H1 (cell line): ENCODE measurements around the gene CRYBB1. TPM values are rescaled to one million over a fixed set of nuclear protein-coding genes. Genes with fewer than 3 reads are reported as not detected.

Experiments used
- ASH2L ChIP-seq: fragments of 200-600, 300-600 bp; sonication (generic); IDR thresholded peaks from one replicate; pipeline ENCODE4 v1.7.1; 2017; ENCODE audit warnings: low read length
- BACH1 ChIP-seq: IDR thresholded peaks from 2 replicates; pipeline ENCODE4 v1.6.1; 2012; ENCODE audit warnings: low read length, improper control_type of control experiment
- BCL11A ChIP-seq, 2 experiments: IDR thresholded peaks; one replicate each; pipeline ENCODE4 v1.6.1; 2011; ENCODE audit warnings: low read depth in 2 of 2, low read length in 2 of 2, mild to moderate bottlenecking in 2 of 2
- CBX5 ChIP-seq: fragments of 300-800, 300-1000 bp; sonication (generic); IDR thresholded peaks from 2 replicates; pipeline ENCODE4 v1.7.1; 2016; ENCODE audit warnings: antibody characterized with exemption, low read length, low read depth
- CEBPB ChIP-seq: IDR thresholded peaks from 2 replicates; pipeline ENCODE4 v1.6.1; 2012; ENCODE audit warnings: low read depth, low read length
- EP300 ChIP-seq, 2 experiments: IDR thresholded peaks; 1 replicate in 1 of 2; 2 replicates in 1 of 2; pipeline ENCODE4 v1.6.1; 2011 to 2012; ENCODE audit warnings: low read depth in 2 of 2, low read length in 2 of 2, mild to moderate bottlenecking in 2 of 2, borderline replicate concordance in 1 of 2, inconsistent platforms in 1 of 2, moderate library complexity in 1 of 2
- GABPA ChIP-seq: IDR thresholded peaks from 2 replicates; pipeline ENCODE4 v1.6.1; 2011; ENCODE audit warnings: mild to moderate bottlenecking, low read length, moderate library complexity, borderline replicate concordance; ENCODE audit not compliant: insufficient read depth
- KDM1A ChIP-seq: fragments of 200-600, 300-600 bp; sonication (generic); IDR thresholded peaks from 2 replicates; pipeline ENCODE4 v1.7.1; 2016; ENCODE audit warnings: mild to moderate bottlenecking, low read length, borderline replicate concordance
- KDM4A ChIP-seq: IDR thresholded peaks from one replicate; pipeline ENCODE4 v1.7.1; 2012; ENCODE audit warnings: low read depth, mild to moderate bottlenecking, moderate library complexity, low read length, inconsistent platforms; ENCODE audit not compliant: severe bottlenecking
- KDM5A ChIP-seq: fragments of 200-600 bp; IDR thresholded peaks from 2 replicates; pipeline ENCODE4 v1.7.1; 2012; ENCODE audit warnings: mild to moderate bottlenecking, low read length, inconsistent platforms, mixed read lengths
- RAD21 ChIP-seq, 2 experiments: IDR thresholded peaks in 1 of 2; conservative IDR thresholded peaks in 1 of 2; 2 replicates each; pipeline ENCODE4 v1.6.1; 2011; ENCODE audit warnings: low read depth in 2 of 2, low read length in 2 of 2, improper control_type of control experiment in 1 of 2, inconsistent platforms in 1 of 2, mild to moderate bottlenecking in 1 of 2, moderate library complexity in 1 of 2
- RXRA ChIP-seq: IDR thresholded peaks from 2 replicates; pipeline ENCODE4 v1.6.1; 2011; ENCODE audit warnings: low read depth, mild to moderate bottlenecking, low read length, moderate library complexity; ENCODE audit not compliant: insufficient read depth
- SAP30 ChIP-seq: fragments of 300-600 bp; sonication (generic); IDR thresholded peaks from 2 replicates; pipeline ENCODE4 v1.7.1; 2012; ENCODE audit warnings: low read length, moderate library complexity, mild to moderate bottlenecking, inconsistent platforms; ENCODE audit not compliant: insufficient read depth, insufficient replicate concordance
- SP1 ChIP-seq: IDR thresholded peaks from 2 replicates; pipeline ENCODE4 v1.6.1; 2011; ENCODE audit warnings: low read depth, low read length
- SRF ChIP-seq: IDR thresholded peaks from 2 replicates; pipeline ENCODE4 v1.6.1; 2011; ENCODE audit warnings: mild to moderate bottlenecking, low read depth, low read length, moderate library complexity
- TAF1 ChIP-seq: IDR thresholded peaks from 2 replicates; pipeline ENCODE4 v1.6.1; 2011; ENCODE audit warnings: mild to moderate bottlenecking, low read depth, low read length
- TBP ChIP-seq: IDR thresholded peaks from 2 replicates; pipeline ENCODE4 v1.6.1; 2011; ENCODE audit warnings: low read depth, low read length, improper control_type of control experiment
- TCF12 ChIP-seq: IDR thresholded peaks from 2 replicates; pipeline ENCODE4 v1.6.1; 2011; ENCODE audit warnings: low read depth, mild to moderate bottlenecking, low read length
- TEAD4 ChIP-seq: IDR thresholded peaks from 2 replicates; pipeline ENCODE4 v1.6.1; 2012; ENCODE audit warnings: low read depth, low read length, inconsistent platforms, mixed read lengths
- USF2 ChIP-seq: IDR thresholded peaks from 2 replicates; pipeline ENCODE4 v1.6.1; 2011; ENCODE audit warnings: low read length, improper control_type of control experiment
- polyA plus RNA-seq, 7 experiments: library from polyadenylated mRNA; depleted of rRNA in 3 of 7; stranded (reverse) in 5 of 7; unstranded in 2 of 7; fragments of >200 nt in 5 of 7; fragments of 200-250 nt in 2 of 7; gene quantifications; 1 replicate in 5 of 7; 2 replicates in 1 of 7; 4 replicates in 1 of 7; pipeline versions ENCODE4 v1.2.1 to v1.2.3, GENCODE V29; 2011 to 2013; ENCODE audit warnings: missing spikeins in 2 of 7, mixed read lengths in 2 of 7
- total RNA-seq: library from RNA; stranded (reverse); fragmentation: NEBNext Ultra II Directional; extraction: Animal tissue kit (Norgen Biotek cat#: 25700); gene quantifications from 2 replicates; pipeline ENCODE4 v1.2.1, GENCODE V29; 2021

The CRYBB1 gene
- total and polyA plus RNA-seq, 2 of the 8 experiments (the other 6 are each of a cell fraction or from before 2014, with no cell fraction given), result 1.7 to 6.0 TPM

- peak; percentile 41; the same call in 1 of the 2 replicates for TF ChIP-seq SP1
- TF ChIP-seq TCF12, result peak; percentile 97
- no peak for TF ChIP-seq BACH1
- no peak for TF ChIP-seq SAP30
- TF ChIP-seq USF2, result no peak
- TF ChIP-seq GABPA, result peak; percentile 26; the same call in 1 of the 2 replicates
- peak; percentile 22 for TF ChIP-seq ASH2L
- peak; percentile 38; the same call in 1 of the 2 replicates for TF ChIP-seq TBP
- no peak for TF ChIP-seq BCL11A (IDR thresholded peaks at IDR 0.05; ENCODE audit: low read depth in 2 of 2, low read length in 2 of 2)
- no peak for TF ChIP-seq KDM4A
- TF ChIP-seq KDM1A, result peak; percentile 78; the same call in 1 of the 2 replicates
- TF ChIP-seq CBX5, result no peak
- TF ChIP-seq CEBPB, result 0 out of 2 replicates have a peak, but pooled peaks have one; percentile 9
- TF ChIP-seq SRF, result peak; percentile 13; the same call in 1 of the 2 replicates
- TF ChIP-seq RXRA, result no peak
- peak in 1 of 2 experiments; percentile 11; a peak in 1 of 4 replicates for TF ChIP-seq RAD21 (IDR thresholded peaks at IDR 0.05 in 1 of 2, conservative IDR thresholded peaks at IDR 0.05 in 1 of 2; ENCODE audit: low read depth in 2 of 2, low read length in 2 of 2)
- peak; percentile 47; the same call in 1 of the 2 replicates for TF ChIP-seq TAF1
- TF ChIP-seq KDM5A, result no peak
- peak; percentile 55 to 95; a peak in 2 of 3 replicates for TF ChIP-seq EP300 (IDR thresholded peaks at IDR 0.05; ENCODE audit: borderline replicate concordance in 1 of 2, low read depth in 2 of 2, low read length in 2 of 2)
- TF ChIP-seq TEAD4, result no peak
Measured at GRCh38 chr22:26648011-26648497, 30.2 kb upstream of the CRYBB1 start (continued).
